Activated CD4-positive, CD25-positive, alpha-beta regulatory T cell treated with anti-CD3 and anti-CD28 coated beads, Interleukin-2, amount 50 U/mL, for 16 hours (primary cell): ENCODE results near the gene LCN1.

ENCODE experiments used
- DNase-seq: peaks from one replicate; pipeline ENCODE4 v3.0.0-alpha.2; 2020; ENCODE audit warnings: low read depth, low spot score

The LCN1 gene

DNA sequence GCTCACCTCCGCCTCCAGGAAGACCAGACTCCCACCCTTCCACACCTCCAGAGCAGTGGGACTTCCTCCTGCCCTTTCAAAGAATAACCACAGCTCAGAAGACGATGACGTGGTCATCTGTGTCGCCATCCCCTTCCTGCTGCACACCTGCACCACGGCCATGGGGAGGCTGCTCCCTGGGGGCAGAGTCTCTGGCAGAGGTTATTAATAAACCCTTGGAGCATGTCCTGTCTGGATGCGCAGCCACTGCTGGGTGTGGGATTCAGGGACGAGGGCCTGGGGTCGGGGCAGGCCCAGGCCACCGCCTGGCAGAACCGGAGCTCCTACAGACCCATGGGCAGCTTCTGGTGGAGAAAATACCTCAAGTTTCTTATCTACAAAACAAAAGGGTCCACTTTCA lies 45.3 kb downstream of the LCN1 start:
- DNase-seq: no peak

DNA sequence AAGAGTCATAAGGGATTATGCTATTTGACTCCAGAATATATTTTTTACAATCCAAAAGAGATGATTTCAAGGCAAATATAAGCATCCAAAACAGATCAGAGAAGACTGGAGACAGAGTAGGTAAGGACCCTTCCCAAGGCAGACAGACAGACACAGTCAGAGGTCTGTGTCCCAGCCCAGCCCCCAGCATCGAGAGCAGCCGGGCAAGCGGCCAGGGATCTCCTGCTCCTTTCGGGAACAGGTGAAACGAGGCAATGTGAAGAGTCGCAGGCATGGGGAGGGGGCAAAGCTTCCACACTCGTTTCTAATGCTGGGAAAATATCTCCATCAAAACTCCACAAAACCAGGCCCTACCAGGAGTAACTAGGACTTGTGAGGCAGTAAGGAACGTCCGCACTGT lies 46.1 kb downstream of the LCN1 start:
- no peak for DNase-seq

DNA sequence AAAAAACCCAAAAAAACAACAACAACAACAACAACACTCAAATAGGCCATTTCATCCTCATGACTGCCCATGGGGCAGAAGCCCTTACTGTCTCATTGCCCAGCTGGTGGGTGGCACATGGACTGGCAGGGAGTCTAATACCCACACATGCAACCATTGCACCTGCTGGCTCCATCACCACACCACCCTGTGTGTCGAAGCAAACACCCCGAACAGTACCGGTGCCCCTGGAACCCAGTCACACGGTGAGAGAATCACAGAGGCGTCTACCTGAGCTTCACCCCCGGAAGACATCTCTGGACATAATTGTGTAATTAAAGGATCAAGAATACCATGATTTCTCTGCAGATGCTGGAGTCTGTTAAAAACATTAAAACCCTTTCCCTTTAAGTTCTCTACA lies 46.8 kb downstream of the LCN1 start:
- DNase-seq: no peak

DNA sequence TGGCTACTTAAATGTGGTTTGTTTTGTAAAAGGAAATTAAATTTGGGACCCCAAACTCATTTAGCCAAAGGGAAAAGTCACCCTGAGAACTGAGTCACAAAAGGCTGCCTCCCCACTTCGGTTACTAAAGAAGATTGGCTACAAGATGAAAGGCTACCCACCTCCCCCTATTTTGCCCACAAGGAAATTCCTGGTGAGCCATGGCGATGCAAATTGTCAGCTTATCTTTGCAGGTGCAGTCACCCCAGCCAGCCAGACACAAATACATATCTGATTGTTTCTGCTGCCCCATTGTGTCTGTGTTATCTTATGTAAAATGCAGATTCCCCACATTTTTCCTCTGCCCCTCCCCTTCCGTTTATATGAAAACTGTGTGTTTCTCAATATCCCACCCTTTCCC lies 49.2 kb downstream of the LCN1 start:
- no peak for DNase-seq

DNA sequence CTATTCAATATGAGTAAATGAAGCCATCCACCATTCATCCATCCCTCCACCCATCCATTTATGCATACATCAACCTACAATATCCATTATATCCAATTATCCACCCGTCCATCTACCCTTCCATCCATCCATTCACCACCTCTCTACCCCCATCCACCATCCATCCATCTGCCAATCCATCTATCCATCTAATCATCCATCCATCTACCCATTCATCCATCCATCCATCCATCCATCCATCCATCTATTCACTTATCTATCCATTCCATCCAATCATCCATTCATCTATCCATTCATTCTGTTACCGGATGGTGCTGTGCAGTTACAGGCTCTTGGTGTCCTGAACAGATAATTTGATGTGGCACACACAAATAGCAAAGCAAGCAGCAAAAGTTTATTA lies 51.0 kb downstream of the LCN1 start:
- no peak for DNase-seq

DNA sequence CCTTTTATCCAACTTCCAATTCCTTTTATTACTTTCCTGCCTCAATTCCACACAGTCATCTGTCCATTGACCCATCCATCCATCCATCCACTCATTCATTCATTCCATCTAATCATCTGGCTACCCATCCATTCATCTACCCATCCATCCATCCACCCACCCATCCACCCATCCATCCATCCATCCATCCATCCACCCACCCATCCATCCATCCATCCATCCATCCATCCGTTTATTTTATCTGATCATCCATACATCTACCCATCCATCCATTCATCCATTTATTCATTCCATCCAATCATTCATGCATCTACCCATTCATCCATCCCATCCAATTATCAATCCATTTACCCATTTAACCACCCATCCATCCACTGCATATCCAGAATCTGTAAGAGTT lies 51.9 kb downstream of the LCN1 start:
- no peak for DNase-seq

DNA sequence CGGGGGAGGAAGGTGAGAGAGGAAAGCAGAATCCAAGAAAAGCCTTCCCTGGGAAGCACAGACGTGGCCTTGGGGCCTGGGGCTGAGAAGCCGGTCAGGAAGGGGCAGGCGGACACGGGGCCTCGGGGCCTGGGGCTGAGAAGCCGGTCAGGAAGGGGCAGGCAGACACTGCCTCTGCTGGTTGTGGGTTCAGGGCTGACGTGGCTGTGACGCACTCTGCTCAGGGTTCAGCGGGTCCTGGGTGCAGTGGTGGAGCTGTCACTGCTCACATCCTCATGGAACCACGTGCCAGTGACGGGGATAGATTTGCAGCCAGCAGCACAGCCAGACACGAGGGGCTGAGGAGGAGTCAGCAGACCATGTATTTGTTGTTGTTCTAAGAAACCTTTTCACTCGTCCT lies 53.1 kb downstream of the LCN1 start:
- no peak for DNase-seq

DNA sequence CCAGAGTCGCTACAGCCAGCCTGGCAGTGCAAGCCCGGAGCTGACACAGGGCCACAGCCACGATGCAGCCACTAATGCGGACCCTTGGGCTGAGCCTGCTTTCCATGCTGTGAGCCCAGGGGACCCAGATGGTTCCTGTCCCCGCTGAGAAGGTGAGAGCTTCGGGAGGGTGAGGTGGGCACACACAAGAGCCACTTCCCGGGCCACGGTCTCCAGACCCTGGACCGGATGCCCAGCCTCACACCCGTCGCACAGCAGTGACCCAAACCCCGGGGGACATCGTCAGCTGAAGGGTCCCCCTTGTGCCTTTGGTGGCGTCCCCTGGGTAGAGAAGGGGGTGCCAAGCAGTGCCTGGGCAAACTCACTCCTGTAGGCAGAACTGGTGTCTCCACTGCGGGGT lies 53.7 kb downstream of the LCN1 start:
- DNase-seq: no peak
